ENCODE data around the gene SELENOV. TPM values are rescaled to one million over a fixed set of nuclear protein-coding genes. Genes with fewer than 3 reads are reported as not detected.

SELENOV gene
- total RNA-seq, 4 donors from 2014 or later: not detected

GRCh38 chr19:39553082-39553652 lies 38.2 kb downstream of the SELENOV start:
- Histone ChIP-seq H3K27me3 (peaks cover 0 to 28% (median 0%) of the 10 kb centered on the region in 4 donors), H3K4me3 (no peak overlapping the region), H3K9me3 (no peaks in the 10 kb centered on the region), H3K36me3 (no peaks in the 10 kb centered on the region), H3K27ac (replicated peaks in 1 of 4) (no peak overlapping the region), H3K4me1 (peaks cover 0 to 9% (median 4%) of the 10 kb centered on the region in 4 donors)
- TF ChIP-seq CTCF (IDR thresholded peaks at IDR 0.05) (no peak), EP300 (IDR thresholded peaks at IDR 0.05) (no peak), POLR2A (IDR thresholded peaks at IDR 0.05; ENCODE audit: low read depth) (no peak), POLR2AphosphoS5 (IDR thresholded peaks at IDR 0.05) (no peak)
- DNase-seq (ENCODE audit: extremely low spot score): peak; percentile 62
- 57% methylated on average over 7 of the region's 7 CpGs for WGBS
- intact Hi-C loops (cut with DNase I): no loop called here

- intact Hi-C loops (cut with DNase I): loop anchor here (5.0 kb wide), 1 partner anchor 117 kb away; no protein-coding TSS in a partner anchor
- Histone ChIP-seq H3K27me3 (peaks cover 0 to 20% (median 0%) of the 10 kb centered on the region in 4 donors), H3K36me3 (no peaks in the 10 kb centered on the region), H3K4me3 (no peak overlapping the region), H3K4me1 (peaks cover 0 to 9% (median 4%) of the 10 kb centered on the region in 4 donors), H3K27ac (replicated peaks in 1 of 4) (no peak overlapping the region), H3K9me3 (no peaks in the 10 kb centered on the region)
- peak; percentile 68 for DNase-seq (ENCODE audit: extremely low spot score)
- TF ChIP-seq EP300 (IDR thresholded peaks at IDR 0.05): no peak
- TF ChIP-seq POLR2AphosphoS5 (IDR thresholded peaks at IDR 0.05): no peak
- no peak for TF ChIP-seq CTCF (IDR thresholded peaks at IDR 0.05)
- TF ChIP-seq POLR2A (IDR thresholded peaks at IDR 0.05; ENCODE audit: low read depth): no peak
- WGBS: 73% methylated on average over 4 of the region's 4 CpGs
Observed at GRCh38 chr19:39554701-39555311, 39.9 kb downstream of the SELENOV start.

- no peaks in the 10 kb centered on the region for H3K9me3 ChIP-seq
- no peak overlapping the region for H3K4me3 ChIP-seq
- 36% methylated on average over 1 of the region's 1 CpG for WGBS
- no peak overlapping the region for H3K27ac ChIP-seq (replicated peaks in 1 of 4)
- intact Hi-C loops (cut with DNase I): loop anchor here (5.0 kb wide), 1 partner anchor 116 kb away; no protein-coding TSS in a partner anchor
- no peak for TF ChIP-seq POLR2A (IDR thresholded peaks at IDR 0.05; ENCODE audit: low read depth)
- no peak for TF ChIP-seq EP300 (IDR thresholded peaks at IDR 0.05)
- TF ChIP-seq POLR2AphosphoS5 (IDR thresholded peaks at IDR 0.05): no peak
- TF ChIP-seq CTCF (IDR thresholded peaks at IDR 0.05): no peak
- H3K4me1 ChIP-seq: peaks cover 0 to 9% (median 4%) of the 10 kb centered on the region in 4 donors
- DNase-seq (ENCODE audit: extremely low spot score): peak; percentile 31
- H3K27me3 ChIP-seq: peaks cover 0 to 20% (median 0%) of the 10 kb centered on the region in 4 donors
- H3K36me3 ChIP-seq: no peaks in the 10 kb centered on the region
Observed at GRCh38 chr19:39555883-39556282, 40.9 kb downstream of the SELENOV start.

- WGBS: 64% methylated on average over 5 of the region's 5 CpGs
- intact Hi-C loops (cut with DNase I): loop anchor here (5.0 kb wide), 1 partner anchor 114 kb away; no protein-coding TSS in a partner anchor
- Histone ChIP-seq H3K27ac (replicated peaks in 1 of 4) (no peak overlapping the region), H3K27me3 (peaks cover 0 to 6% (median 0%) of the 10 kb centered on the region in 4 donors), H3K9me3 (no peaks in the 10 kb centered on the region), H3K36me3 (no peaks in the 10 kb centered on the region), H3K4me1 (peaks cover 0 to 9% (median 4%) of the 10 kb centered on the region in 4 donors), H3K4me3 (no peak overlapping the region)
- TF ChIP-seq CTCF (IDR thresholded peaks at IDR 0.05): no peak
- no peak for TF ChIP-seq POLR2AphosphoS5 (IDR thresholded peaks at IDR 0.05)
- no peak for TF ChIP-seq EP300 (IDR thresholded peaks at IDR 0.05)
- peak; percentile 37 for DNase-seq (ENCODE audit: extremely low spot score)
Observed at GRCh38 chr19:39557811-39558623, 43.1 kb downstream of the SELENOV start.
